HG02884 (cell line): ENCODE measurements around the gene LILRB2.
"Not testable (repeated sequence)": the region's sequence is repeated elsewhere in the genome, so short reads cannot be mapped to it uniquely, and the experiment has no call there.

Experiments
- ATAC-seq: cut with Tn5 transposase; IDR thresholded peaks from one replicate; pipeline ENCODE4 v1.9.1; 2021; ENCODE audit warnings: mild to moderate bottlenecking, moderate library complexity; ENCODE audit not compliant: unreplicated experiment

LILRB2 gene

DNA sequence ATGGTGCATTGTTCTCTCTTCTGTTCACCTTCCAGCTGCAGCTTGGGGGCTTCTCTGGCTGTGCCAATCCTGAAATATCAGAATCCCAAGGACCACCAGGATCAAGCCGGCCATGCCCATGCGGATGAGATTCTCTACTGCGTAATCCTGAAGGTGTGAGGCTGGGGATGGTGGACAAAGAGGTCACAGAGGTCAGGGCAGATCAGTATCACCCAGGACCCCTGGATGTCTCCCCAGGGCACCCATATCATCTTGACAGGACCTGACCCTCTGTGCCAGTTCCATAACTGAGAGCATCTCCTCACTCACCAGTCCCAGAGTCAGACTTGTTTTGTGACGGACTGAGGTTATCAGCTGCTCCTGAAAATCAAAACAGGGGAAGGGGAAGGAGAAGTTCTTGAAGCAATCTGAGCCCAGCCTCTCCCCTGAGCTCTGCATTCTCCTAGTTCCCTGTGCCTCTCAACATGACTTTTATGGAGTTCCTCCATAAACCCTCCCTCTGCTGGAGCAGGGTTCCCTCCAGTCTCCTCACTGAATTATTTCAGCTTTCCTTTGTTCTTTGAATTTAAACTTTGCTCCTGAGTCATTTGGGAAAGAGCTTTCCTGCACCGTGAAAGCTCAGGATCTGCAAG lies 26.6 kb upstream of the LILRB2 start:
- no peak for ATAC-seq

DNA sequence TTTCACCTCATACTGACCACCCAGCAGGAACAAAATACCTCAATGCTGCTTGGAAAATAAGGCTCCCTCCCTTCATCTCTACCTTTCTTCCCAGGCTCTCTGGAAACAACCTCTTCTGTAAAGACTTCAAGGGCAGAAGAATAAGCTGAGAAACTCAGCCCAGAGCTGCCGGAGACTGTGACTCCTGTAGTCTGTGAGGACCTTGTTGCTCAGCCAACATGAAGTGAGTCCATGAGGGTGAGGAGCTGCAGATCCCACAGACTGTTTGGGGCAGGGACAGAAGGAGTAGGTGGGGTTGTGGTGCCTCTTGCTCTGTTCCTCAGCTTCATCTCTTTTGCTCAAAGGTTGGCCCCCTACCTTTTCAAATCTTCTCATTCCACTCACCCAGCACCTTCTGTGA lies 24.2 kb upstream of the LILRB2 start:
- no peak for ATAC-seq

DNA sequence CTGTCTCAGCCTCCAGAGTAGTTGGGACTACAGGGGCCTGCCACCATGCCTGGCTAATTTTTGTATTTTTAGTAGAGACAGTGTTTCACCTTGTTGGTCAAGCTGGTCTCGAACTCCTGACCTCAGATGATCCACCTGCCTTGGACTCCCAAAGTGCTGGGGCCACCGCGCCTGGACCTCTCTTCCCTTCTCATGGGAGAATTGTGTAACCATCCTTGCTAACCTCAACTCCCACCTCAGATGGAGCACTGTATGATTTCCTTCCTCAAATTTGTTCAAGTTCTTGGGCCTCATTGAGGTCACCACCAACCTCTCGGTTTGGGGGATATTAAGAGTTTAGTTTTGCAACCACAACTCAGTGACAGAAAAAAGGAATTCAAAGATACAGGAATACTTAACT lies 21.3 kb upstream of the LILRB2 start:
- ATAC-seq = no peak

DNA sequence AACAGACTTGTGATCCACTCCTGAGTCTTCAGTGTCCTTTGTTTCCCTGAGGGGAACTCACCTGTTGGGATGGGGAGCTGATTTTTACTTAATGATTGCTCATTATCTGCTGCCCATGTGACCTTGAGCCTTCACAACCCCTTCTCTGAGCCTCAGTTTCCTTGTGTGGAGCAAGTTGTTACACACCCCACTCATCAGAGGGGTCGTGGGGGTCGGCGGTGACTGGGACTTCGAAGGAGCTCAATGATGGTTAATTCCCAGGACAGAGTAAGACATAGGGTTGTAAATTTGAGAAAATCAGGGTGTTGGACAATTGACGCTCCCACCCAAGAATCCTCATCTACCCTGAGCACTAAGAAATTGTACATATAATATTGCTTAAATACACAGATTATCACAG lies 18.6 kb upstream of the LILRB2 start:
- no peak for ATAC-seq

DNA sequence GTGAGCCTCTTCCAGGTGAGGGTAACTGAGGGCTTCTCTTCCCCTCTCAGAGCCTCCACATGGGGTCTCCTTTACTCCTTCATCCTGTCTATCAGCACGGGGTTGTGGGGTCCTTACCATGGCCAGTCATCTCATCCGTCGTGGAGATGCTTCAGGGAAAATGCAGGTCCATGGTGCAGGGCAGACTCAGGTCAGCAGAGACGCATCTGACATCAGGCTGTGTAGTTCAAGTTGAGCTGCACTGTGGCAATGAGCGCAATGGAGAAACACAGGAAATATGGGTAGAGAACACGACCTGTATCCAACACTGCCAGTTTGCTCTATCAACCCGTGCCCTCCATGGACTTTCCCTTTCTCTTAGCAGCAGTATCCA lies 18.2 kb upstream of the LILRB2 start:
- ATAC-seq = no peak

DNA sequence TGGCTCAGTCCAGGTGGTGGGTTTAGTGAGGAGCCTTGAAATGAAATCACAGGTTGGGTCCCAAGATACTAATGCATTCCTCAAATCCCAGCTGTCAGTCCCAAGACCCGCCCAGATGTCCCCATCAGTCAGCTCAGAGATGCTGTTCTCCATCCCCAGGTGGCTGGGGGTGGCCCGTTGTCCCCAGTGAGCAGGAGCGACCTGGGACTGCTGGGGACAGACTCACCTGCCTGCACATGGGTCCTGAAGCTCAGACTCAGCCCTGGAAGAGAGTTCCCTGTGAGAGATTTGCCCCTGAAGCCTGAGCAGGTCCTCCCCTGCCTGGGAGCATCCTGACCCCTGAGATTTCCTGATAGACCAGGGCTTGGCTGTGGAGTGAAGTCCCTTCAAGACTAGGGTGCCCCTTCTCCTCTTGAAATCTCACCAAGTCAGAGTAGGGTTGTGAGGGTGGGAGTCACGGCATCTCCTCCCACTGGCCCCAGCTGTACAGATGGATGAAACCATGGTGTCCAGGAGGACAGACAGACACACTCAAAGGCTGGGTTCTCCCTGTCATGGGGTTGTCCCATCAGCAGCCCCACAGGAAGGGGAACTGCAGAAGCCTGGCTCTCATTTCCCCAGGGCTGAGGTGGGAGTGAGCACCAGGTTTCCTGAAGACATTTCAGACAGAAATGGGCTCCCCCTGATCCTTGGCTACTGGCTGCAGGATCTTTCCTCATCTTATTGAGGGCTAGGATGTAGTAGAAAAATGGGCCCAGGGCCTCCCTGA lies 17.6 kb upstream of the LILRB2 start:
- no peak for ATAC-seq

DNA sequence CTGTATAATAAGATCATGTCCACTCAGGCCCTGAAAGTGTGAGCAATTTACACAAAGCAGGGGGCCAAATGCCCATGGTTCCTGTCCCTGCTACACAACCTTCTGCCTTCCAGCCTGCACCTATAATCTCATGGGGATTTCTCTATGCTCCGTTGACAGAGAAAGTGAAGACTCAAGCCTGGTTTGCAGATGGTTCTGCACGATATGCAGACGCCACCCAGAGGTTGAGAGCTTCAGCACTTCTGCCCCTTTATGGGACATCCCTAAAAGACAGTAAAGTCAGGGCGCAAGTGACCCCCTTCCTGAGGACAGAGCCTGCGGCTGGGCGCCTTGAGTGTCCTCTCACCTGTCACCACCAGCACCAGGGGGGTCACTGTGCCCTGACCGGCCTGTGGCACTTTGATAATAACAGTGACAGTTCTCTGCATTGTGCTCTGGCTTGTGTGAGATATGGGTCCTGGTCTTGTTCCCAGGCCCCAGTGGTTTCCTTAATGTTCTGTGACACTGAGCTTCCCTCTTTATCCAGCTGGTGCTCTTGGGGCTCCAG lies 16.9 kb upstream of the LILRB2 start:
- no peak for ATAC-seq

DNA sequence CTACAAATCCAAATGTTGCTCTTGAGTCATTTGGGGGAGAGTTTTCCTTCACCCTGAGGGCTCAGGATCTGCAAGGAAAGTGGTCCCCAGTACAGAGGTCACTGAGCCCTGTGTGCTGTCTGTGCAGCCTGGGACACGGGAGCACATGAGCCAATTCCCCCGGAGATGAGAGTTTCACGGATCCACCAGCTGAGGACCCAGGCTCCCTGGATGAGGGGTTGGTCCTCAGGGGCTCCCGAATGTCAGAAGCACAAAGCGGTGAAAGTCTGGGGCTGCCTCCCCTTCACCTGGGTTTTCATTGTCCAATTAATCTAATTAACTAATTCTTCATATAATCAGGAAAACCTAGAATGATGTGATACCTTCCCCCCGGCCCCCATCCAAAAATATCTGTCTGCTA lies 13.6 kb upstream of the LILRB2 start:
- no peak for ATAC-seq

DNA sequence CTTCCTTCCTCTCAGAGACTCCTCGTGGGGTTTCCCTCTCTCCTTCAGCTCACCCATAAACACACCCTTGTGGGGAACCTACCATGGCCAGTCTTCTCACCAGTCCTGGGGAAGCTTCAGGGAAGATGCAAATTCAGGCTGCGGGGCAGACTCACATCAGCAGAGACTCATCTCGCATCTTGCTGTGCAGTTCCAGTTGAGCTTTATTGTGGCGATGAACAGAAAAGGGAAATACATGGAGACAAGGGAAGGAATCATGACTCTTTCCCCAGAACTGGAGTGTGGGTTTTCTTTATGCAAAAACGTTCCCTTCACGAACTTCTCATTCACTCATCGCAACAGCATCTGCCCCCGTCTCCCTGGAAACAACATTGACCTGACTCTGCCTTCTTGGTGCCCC lies 8.2 kb upstream of the LILRB2 start:
- not testable (repeated sequence) for ATAC-seq

DNA sequence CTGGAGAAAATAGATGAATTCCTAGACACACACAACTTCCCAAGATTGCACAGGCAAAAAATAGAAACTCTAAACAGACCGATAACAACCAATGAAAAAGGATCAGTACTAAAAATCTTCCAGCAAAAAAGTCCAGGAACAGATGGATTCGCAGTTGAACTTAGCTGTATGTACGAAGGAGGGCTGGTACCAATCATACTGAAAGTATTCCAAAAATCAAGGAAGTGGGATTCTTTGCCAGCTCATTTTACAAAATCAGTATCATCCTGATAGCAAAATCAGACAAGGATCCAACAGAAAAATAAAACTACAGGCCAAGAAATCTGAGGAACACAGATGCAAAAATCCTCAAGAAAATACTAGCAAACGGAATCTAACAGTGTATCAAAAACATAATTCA lies 6.5 kb upstream of the LILRB2 start:
- no peak for ATAC-seq

DNA sequence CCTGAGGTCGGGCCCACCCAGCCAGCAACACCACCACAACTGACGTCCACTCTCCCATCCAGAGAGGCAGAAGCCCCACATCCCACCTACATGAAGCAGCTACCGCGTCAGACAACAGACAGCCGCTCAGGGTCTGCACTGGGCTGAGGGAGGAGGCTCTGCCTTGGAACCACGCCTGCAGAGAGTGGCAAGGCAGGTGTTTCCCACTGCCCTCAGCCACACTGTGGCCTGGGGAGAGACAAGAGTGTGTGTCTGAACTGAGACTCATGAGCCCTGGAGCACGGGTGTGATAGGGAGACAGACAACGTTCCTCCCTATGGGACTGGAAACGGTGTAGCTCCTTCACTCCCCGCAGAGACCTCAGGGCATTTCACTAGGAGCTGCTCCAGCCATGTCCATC lies 5.4 kb upstream of the LILRB2 start:
- not testable (repeated sequence) for ATAC-seq

DNA sequence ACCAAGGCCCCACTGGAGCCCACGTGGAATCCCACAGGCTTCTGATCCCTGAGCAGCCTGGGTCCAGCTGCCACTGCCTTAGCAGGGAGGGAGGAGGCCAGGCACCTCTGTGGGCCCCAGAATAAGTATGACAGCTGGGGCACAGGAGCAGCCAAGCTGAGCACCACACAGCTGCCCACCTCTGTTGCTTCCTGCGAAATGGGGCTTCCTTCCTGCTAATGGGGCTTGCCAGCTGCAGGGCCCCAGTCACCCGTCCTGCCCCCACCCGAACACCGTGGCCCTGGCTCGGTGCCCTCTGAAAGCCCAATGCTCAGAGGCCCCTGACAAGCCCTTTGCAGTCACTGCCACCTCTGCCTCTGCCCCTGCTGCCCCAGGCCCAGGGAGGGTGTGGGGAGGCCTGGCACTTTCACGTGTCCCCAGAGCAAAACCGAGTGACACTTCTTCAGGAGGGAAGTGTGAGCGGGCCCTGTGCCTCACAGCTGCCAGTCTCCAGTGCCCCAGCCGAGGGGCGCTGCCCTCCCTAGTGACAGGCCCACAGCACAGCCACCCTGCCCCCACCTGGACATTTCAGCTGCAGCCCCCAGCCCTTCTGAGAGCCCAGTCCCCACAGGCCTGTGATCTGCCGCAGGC lies 4.6 kb upstream of the LILRB2 start:
- ATAC-seq = not testable (repeated sequence)

DNA sequence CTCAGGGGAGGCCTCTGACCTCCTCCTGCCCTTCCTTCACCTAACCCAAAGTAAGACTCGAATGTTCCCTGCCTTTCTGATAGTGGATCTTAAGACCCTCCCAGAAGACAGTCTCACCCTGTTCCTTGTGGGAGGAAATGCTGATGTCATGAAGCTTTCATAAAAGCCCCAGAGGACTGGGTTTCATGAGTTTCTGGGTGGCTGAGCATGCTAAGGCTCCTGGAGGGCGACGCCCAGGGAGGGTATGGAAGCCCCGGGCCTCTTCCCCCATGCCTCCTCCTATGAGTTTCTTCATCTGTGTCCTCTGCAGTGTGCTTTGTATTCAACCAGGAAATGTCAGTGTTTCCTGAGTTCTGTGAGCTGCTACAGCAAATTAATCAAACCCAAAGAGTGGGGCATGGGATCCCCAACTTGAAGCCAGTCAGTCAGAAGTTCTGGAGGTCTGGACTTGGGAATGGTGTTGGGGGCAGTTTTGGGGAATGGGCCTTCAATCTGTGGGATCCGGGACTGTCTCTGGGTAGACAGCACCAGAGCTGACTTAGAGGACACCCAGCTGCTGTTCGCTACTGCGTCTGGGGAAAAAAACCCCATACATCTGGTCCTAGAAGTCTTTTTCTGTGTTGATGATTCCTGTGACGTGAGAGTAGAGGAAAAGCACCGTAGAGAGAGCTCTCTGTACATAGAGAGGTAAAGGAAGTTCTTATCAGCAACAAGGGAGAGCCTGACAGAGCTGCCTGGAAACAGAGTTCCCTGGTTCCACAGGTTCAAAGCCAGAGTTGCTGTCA lies 2.0 kb upstream of the LILRB2 start:
- ATAC-seq = no peak

DNA sequence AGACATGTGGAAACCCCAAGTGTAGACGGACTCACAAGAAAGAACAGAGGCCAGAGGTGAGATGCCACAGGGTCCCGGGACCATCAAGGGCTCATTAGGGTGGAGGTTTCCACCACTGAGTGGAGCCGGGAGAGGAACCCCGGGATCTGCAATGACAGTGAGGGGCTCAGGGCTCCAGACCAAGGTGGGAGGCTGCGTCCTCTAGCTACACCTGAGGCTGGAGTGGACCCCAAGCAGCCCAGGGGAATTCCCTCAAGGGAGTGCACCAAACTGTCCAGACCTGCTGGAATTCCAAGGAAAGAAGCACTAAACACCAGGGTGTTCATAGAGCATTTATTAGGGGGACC lies 792 bp upstream of the LILRB2 start:
- not testable (repeated sequence) for ATAC-seq

DNA sequence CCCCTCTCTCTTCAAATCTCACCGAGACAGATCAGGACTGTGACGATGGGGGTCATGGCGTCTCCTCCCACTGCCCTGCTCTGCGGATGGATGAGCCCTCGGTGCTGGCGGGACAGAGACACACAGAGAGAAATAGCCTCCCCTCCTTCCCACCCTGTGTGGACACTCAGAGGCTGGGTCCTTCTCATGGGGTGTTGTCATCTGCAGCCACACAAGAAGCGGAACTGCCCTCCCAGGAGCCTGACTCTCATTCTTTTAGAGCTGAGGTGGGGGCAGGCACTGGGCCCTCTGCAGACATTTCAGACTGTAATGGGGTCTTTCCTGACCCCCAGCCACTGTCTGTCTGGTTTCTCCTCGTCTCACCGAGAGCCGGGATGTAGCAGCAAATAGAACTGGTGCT lies 469 bp downstream of the LILRB2 start:
- ATAC-seq = not testable (repeated sequence)

DNA sequence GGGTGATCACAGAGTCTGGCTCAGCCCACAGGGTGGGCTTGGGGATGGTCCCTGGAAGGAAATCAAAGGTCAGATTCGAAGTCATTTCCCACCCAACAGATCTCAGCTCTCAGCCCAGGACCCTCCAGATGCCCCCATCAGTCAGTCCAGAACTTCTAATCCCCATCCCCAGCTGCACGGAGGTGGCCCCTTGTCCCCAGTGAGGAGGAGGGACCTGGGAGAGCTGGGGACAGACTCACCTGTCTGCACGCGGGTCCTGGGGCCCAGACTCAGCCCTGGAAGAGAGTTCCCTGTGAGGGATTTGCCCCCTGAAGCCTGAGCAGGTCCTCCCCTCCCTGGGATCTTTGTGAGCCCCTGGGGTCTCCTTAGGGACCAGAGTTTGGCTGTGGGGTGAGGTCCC lies 885 bp downstream of the LILRB2 start:
- ATAC-seq = not testable (repeated sequence)

DNA sequence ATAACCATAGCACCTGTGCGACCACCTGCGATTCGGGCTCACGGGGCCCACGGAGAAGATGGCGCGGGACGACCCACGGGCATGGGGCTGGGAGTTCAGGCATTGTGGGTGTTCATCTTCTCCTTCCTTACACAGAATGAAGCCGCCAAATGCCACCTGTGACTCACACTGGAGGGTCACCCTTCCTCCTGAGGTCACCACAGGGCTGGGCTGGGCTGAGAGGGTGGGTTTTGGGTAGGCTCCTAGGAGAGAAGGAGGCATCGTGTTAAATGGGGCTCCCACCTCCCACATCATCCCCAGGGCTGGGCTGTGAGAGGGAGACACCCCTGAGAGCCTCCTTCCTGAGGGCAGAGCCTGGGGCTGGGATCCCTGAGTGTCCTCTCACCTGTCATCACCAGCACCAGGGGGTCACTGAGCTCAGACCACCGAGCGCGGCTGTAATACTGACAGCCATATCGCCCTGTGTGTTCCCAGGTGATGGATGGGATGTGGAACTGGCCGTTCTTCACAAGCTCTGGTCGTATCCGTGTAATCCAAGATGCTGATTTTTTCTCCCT lies 1.4 kb downstream of the LILRB2 start:
- no peak for ATAC-seq

DNA sequence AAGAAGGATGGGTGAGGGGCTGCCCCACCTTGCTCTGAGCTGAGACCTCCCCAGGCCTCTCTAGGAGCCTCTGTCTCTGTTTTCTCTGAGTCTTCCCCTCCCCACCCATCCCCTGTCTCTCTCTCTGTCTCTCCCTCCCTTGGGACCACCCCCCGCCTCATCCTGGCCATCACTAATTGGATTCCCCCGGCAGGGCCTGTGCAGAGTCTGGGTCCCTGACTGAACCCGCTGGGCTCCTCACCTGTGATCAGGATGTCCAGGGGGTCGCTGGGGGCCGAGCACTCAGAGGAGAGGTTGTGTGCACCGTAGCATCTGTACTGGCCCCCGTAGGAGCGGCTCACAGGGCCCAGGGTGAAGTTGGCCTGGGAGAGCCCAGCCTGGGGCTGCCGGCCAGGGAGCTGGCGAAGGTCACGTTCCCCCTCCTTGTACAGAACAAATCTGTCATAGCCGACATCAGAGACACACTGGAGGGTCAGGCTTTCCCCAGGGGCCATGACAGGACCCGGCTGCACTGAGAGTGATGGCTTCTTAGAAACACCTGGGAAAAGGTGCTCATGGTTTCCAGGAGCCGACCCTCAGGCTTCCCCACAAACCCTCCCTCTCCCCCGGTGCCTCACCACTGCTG lies 2.2 kb downstream of the LILRB2 start:
- not testable (repeated sequence) for ATAC-seq

DNA sequence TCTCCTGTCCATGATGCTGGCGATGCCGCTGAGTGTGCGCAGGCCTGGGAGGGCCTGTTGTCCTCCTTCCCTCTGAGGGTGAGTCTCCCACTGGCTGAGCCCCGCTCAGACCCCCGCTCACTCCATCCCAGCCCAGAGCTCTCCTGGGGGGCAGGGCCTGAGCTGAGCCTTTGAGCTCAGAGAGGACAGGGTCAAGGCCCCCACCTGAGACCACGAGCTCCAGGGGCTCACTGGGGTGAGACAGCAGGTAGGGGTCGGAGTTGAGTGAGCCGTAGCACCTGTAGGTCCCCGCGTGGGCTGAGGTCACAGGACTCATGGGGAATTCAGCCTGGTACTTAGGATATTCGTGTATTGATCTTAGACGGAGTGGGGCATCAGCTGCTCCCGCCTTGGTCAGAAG lies 2.9 kb downstream of the LILRB2 start:
- ATAC-seq = not testable (repeated sequence)

DNA sequence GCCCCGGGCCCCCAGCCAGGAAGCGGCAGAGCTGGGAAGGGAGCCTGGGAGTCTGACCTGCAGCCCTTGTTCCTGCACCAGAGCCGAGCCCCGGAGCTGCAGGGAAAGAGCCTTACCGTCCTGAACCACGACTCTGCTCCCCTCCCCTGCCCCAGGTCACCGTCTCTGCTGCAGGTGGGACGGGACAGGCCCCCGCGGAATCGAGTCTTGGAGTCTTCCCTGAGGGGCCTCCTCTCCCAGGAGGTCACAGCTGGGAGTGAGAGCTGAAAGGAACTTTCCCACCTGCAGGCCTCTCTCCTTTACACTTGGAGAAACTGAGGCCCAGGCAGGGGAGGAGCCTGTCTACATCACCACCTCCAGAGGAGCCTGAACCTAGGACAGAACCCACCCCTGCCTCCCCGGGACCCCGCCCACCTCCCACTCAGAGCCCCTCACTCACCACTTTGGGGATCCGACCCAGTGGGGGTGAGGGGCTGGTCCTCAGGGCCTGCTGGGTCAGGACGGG lies 3.7 kb downstream of the LILRB2 start:
- not testable (repeated sequence) for ATAC-seq
